DOHH2 (cell line): Measurements from ENCODE around the gene GLIPR2.

Source experiments
- H3F3A ChIP-seq: fragments of 200-600 bp; sonication (generic), shearing (Covaris generic); 2 replicates; pipeline ENCODE4 v1.6.0; 2016; ENCODE audit warnings: antibody characterized with exemption, mild to moderate bottlenecking; ENCODE audit not compliant: control insufficient read depth, insufficient read depth
- H3K27ac ChIP-seq: fragments of 200-600 bp; sonication (generic); 2 replicates; pipeline ENCODE4 v1.5.1; 2014; ENCODE audit warnings: low read depth, mild to moderate bottlenecking, low read length, moderate library complexity
- H3K27me3 ChIP-seq: fragments of 200-600 bp; sonication (generic); 2 replicates; pipeline ENCODE4 v1.6.1; 2014; ENCODE audit warnings: mild to moderate bottlenecking, low read length, mixed read lengths; ENCODE audit not compliant: control insufficient read depth
- H3K36me3 ChIP-seq: fragments of 200-600 bp; sonication (generic); 2 replicates; pipeline ENCODE4 v1.6.1; 2014; ENCODE audit warnings: mild to moderate bottlenecking, low read length, moderate library complexity, mixed read lengths; ENCODE audit not compliant: control insufficient read depth
- H3K4me1 ChIP-seq: fragments of 200-600 bp; sonication (generic); 2 replicates; pipeline ENCODE4 v1.6.1; 2014; ENCODE audit warnings: mild to moderate bottlenecking, low read length, mixed read lengths; ENCODE audit not compliant: control insufficient read depth
- H3K4me2 ChIP-seq: fragments of 200-600 bp; sonication (generic); 2 replicates; pipeline ENCODE4 v1.6.0; 2014; ENCODE audit warnings: mild to moderate bottlenecking, low read length, moderate library complexity
- H3K4me3 ChIP-seq: fragments of 200-600 bp; sonication (generic); 2 replicates; pipeline ENCODE4 v1.5.1; 2014; ENCODE audit warnings: mild to moderate bottlenecking, low read length, mixed read lengths
- H3K79me2 ChIP-seq: fragments of 200-600 bp; sonication (generic); 2 replicates; pipeline ENCODE4 v1.6.1; 2014; ENCODE audit warnings: mild to moderate bottlenecking, low read length, mixed read lengths; ENCODE audit not compliant: control insufficient read depth
- H3K9me2 ChIP-seq: fragments of 200-600 bp; sonication (generic); replicated peaks from 2 replicates; pipeline ENCODE4 v1.6.1; 2014; ENCODE audit warnings: mild to moderate bottlenecking, low read length, mixed read lengths; ENCODE audit not compliant: control insufficient read depth
- H3K9me3 ChIP-seq: fragments of 200-600 bp; sonication (generic); 2 replicates; pipeline ENCODE4 v1.6.1; 2014; ENCODE audit warnings: antibody characterized with exemption, low read length, mixed read lengths; ENCODE audit not compliant: control insufficient read depth, insufficient read depth
- H4K20me1 ChIP-seq: fragments of 200-600 bp; sonication (generic); 2 replicates; pipeline ENCODE4 v1.6.0; 2014; ENCODE audit warnings: low read depth, mild to moderate bottlenecking, antibody characterized with exemption, low read length, moderate library complexity; ENCODE audit not compliant: control insufficient read depth, insufficient read depth
- CTCF ChIP-seq: fragments of 200-600 bp; sonication (generic); IDR thresholded peaks from one replicate; pipeline ENCODE4 v1.5.1; 2014; ENCODE audit warnings: antibody characterized with exemption, mild to moderate bottlenecking, low read depth, low read length; ENCODE audit not compliant: poor library complexity, severe bottlenecking
- EZH2phosphoT487 ChIP-seq: fragments of 200-600 bp; sonication (generic); IDR thresholded peaks from 2 replicates; pipeline ENCODE4 v1.6.1; 2017; ENCODE audit warnings: borderline replicate concordance, mild to moderate bottlenecking, antibody characterized with exemption, low read length, moderate library complexity, mixed read lengths

Gene GLIPR2

GRCh38 chr9:36191290-36191645 lies 54.7 kb downstream of the GLIPR2 start:
- peaks cover 45% of the 10 kb centered on the region for H3K36me3 ChIP-seq
- H3K79me2 ChIP-seq = peaks cover 54% of the 10 kb centered on the region
- H3K4me2 ChIP-seq = peak overlapping the region; percentile 94
- no peaks in the 10 kb centered on the region for H3K9me2 ChIP-seq
- H3K27ac ChIP-seq = peak overlapping the region; percentile 60
- no peaks in the 10 kb centered on the region for H3K9me3 ChIP-seq
- no peaks in the 10 kb centered on the region for H3K27me3 ChIP-seq
- TF ChIP-seq CTCF (no peak), EZH2phosphoT487 (no peak)
- peaks cover 40% of the 10 kb centered on the region for H3K4me1 ChIP-seq
- no peaks in the 10 kb centered on the region for H3F3A ChIP-seq
- peaks cover 23% of the 10 kb centered on the region; the same call in 1 of the 2 replicates for H4K20me1 ChIP-seq
- peak overlapping the region; percentile 84 for H3K4me3 ChIP-seq

- Histone ChIP-seq H3K9me2 (no peaks in the 10 kb centered on the region), H3K9me3 (no peaks in the 10 kb centered on the region), H3K36me3 (peaks cover 48% of the 10 kb centered on the region), H3F3A (no peaks in the 10 kb centered on the region), H3K4me2 (peak overlapping the region; percentile 94), H3K27ac (peak overlapping the region; percentile 60), H3K4me1 (peaks cover 40% of the 10 kb centered on the region), H3K27me3 (no peaks in the 10 kb centered on the region), H3K79me2 (peaks cover 59% of the 10 kb centered on the region), H3K4me3 (peak overlapping the region; percentile 84), H4K20me1 (peaks cover 23% of the 10 kb centered on the region; the same call in 1 of the 2 replicates)
- TF ChIP-seq EZH2phosphoT487 (no peak), CTCF (no peak)
These were observed 55.2 kb downstream of the GLIPR2 start for GRCh38 chr9:36191686-36192085.

- H3F3A ChIP-seq = no peaks in the 10 kb centered on the region
- H3K27me3 ChIP-seq = no peaks in the 10 kb centered on the region
- no peak for TF ChIP-seq EZH2phosphoT487
- no peak for TF ChIP-seq CTCF
- peaks cover 53% of the 10 kb centered on the region for H3K36me3 ChIP-seq
- H3K4me2 ChIP-seq = peak overlapping the region; percentile 94
- H3K79me2 ChIP-seq = peaks cover 64% of the 10 kb centered on the region
- H3K9me2 ChIP-seq = no peaks in the 10 kb centered on the region
- peaks cover 38% of the 10 kb centered on the region for H3K4me1 ChIP-seq
- no peaks in the 10 kb centered on the region for H3K9me3 ChIP-seq
- peaks cover 23% of the 10 kb centered on the region; the same call in 1 of the 2 replicates for H4K20me1 ChIP-seq
- H3K27ac ChIP-seq = no peak overlapping the region
- peak overlapping the region; percentile 84 for H3K4me3 ChIP-seq
These were observed 55.7 kb downstream of the GLIPR2 start for GRCh38 chr9:36192196-36192595.
